GM23248 (cell line): ENCODE results near the gene DDX23.

Experiments
- EZH2 ChIP-seq: fragments of 200-600 bp; sonication (generic); IDR thresholded peaks from 2 replicates; pipeline ENCODE4 v1.6.1; 2018; ENCODE audit warnings: antibody characterized with exemption, mild to moderate bottlenecking; ENCODE audit not compliant: insufficient read depth, poor library complexity, severe bottlenecking
- EZH2phosphoT487 ChIP-seq: fragments of 200-600 bp; sonication (generic); IDR thresholded peaks from 2 replicates; pipeline ENCODE4 v1.6.1; 2018; ENCODE audit warnings: antibody characterized with exemption, moderate library complexity, mild to moderate bottlenecking, low read depth; ENCODE audit not compliant: insufficient read depth

DNA sequence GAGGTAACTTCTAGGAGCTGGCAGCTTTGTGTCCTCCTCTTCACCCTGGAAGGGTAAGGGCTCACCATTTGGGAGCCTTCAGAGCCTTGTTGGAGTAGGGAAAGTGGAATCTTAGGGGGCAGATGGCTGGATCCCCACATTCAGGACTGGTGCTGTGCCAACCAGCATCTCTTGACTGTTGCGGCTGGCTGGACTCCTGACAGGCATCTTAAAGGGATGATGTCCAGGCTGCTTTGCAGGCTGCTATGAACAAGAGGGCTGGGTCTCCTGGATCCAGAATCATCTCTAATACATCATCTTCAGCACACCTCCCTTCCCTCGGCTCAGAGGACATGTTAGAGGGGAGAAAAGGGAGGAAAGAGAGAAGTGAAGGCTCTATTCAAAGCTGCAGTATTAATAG, 29.3 kb downstream of the DDX23 start:
- no peak for TF ChIP-seq EZH2
- TF ChIP-seq EZH2phosphoT487: no peak
